Large intestine (tissue), 3 donors: ENCODE measurements around the gene F13A1. TPM values are rescaled to one million over a fixed set of nuclear protein-coding genes. Genes with fewer than 3 reads are reported as not detected.

Source experiments
- DNase-seq, 2 donors: peaks; one replicate each; pipeline versions ENCODE4 v3.0.0 to v3.0.0-alpha.2; 2013
- H3K27ac ChIP-seq: one replicate; pipeline ENCODE4 v1.5.1; 2013; ENCODE audit warnings: low read length
- H3K27me3 ChIP-seq: 2 replicates; pipeline ENCODE4 v1.6.1; 2013; ENCODE audit warnings: low read length; ENCODE audit not compliant: control insufficient read depth, insufficient read depth
- H3K36me3 ChIP-seq: 2 replicates; pipeline ENCODE4 v1.6.1; 2013; ENCODE audit warnings: low read length; ENCODE audit not compliant: control insufficient read depth, insufficient read depth
- H3K4me1 ChIP-seq: one replicate; pipeline ENCODE4 v1.6.1; 2013; ENCODE audit warnings: low read length; ENCODE audit not compliant: control insufficient read depth, insufficient read depth
- H3K4me3 ChIP-seq: one replicate; pipeline ENCODE4 v1.5.1; 2013; ENCODE audit warnings: low read length
- H3K9me3 ChIP-seq: one replicate; pipeline ENCODE4 v1.6.1; 2013; ENCODE audit warnings: mild to moderate bottlenecking, low read depth, low read length, moderate library complexity; ENCODE audit not compliant: control insufficient read depth
- WGBS: methylation state at CpG from one replicate; pipeline ENCODE4 v1.1.5; 2013; ENCODE audit warnings: low lambda C conversion rate; ENCODE audit not compliant: insufficient coverage; 5-methylcytosine and 5-hydroxymethylcytosine counted together
- polyA plus RNA-seq: library from polyadenylated mRNA; unstranded; fragments of 120-200 nt; gene quantifications from one replicate; pipeline ENCODE4 v1.2.1, GENCODE V29; 2013

The F13A1 gene
- polyA plus RNA-seq, 1 donor = 24.2 TPM

DNA sequence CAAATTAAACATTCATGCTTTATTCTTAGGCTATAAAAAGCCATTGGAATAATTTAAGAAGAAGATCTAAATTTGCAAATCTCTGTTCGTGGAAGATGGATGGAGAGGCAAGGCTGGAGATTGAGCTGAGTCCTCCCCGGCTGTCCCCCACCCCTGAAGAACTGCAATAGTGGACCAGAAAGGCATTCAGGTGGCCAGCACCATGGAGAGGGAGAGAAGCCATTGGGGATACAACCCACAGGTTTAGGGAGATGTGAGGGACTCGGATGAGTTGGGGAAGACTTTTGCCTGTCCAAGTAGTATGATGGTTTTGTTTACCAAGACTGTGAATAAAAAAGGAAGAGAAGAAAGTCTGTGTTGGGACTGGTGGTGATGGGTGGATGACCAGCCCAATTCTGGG, 120.8 kb downstream of the F13A1 start:
- Histone ChIP-seq H3K9me3 (no peaks in the 10 kb centered on the region), H3K27me3 (no peaks in the 10 kb centered on the region), H3K4me3 (no peak overlapping the region), H3K27ac (no peak overlapping the region), H3K4me1 (no peaks in the 10 kb centered on the region), H3K36me3 (no peaks in the 10 kb centered on the region)
- WGBS = no CpG with 5 or more reads among the region's 3 CpGs
- no peak for DNase-seq

- H3K36me3 ChIP-seq = no peaks in the 10 kb centered on the region
- no peaks in the 10 kb centered on the region for H3K4me1 ChIP-seq
- H3K27me3 ChIP-seq = no peaks in the 10 kb centered on the region
- no peak overlapping the region for H3K4me3 ChIP-seq
- no peak overlapping the region for H3K27ac ChIP-seq
- H3K9me3 ChIP-seq = no peaks in the 10 kb centered on the region
- WGBS = 73% methylated on average over 1 of the region's 3 CpGs
- DNase-seq = no peak
Measured at GRCh38 chr6:6196762-6197161, 123.7 kb downstream of the F13A1 start.

- no peak for DNase-seq
- Histone ChIP-seq H3K4me3 (no peak overlapping the region), H3K27me3 (no peaks in the 10 kb centered on the region), H3K9me3 (no peaks in the 10 kb centered on the region), H3K36me3 (no peaks in the 10 kb centered on the region), H3K27ac (no peak overlapping the region), H3K4me1 (no peaks in the 10 kb centered on the region)
- WGBS = no CpG with 5 or more reads among the region's 1 CpG
Measured at GRCh38 chr6:6195080-6195479, 125.4 kb downstream of the F13A1 start.

- no peaks in the 10 kb centered on the region for H3K27me3 ChIP-seq
- H3K4me3 ChIP-seq = no peak overlapping the region
- WGBS = 100% methylated on average over 1 of the region's 7 CpGs
- no peak for DNase-seq
- no peaks in the 10 kb centered on the region for H3K9me3 ChIP-seq
- no peaks in the 10 kb centered on the region for H3K36me3 ChIP-seq
- no peaks in the 10 kb centered on the region for H3K4me1 ChIP-seq
- no peak overlapping the region for H3K27ac ChIP-seq
Measured at GRCh38 chr6:6193221-6193745, 127.2 kb downstream of the F13A1 start.

DNA sequence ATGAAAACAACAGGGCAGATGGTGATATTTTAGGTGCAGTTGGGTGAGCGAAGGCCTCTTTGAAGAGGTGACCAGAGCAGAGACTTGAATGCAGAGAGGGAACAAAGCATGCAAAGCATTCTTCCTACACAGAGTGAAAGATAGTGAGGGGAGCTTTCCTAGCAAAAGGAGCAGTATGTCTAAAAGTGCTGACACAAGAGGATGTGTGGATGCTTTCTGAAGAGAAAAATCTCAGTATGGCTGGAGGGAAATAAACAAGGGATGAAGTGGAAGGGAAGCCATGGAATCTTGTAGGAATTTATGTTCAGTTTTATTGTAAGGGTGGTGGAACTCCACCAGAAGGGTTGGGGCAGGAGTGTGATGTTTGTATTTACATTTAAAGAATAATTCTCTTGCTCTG, 128.6 kb downstream of the F13A1 start:
- WGBS = no CpG with 5 or more reads among the region's 1 CpG
- Histone ChIP-seq H3K4me1 (no peaks in the 10 kb centered on the region), H3K4me3 (no peak overlapping the region), H3K27me3 (no peaks in the 10 kb centered on the region), H3K27ac (no peak overlapping the region), H3K36me3 (no peaks in the 10 kb centered on the region), H3K9me3 (no peaks in the 10 kb centered on the region)
- no peak for DNase-seq

DNA sequence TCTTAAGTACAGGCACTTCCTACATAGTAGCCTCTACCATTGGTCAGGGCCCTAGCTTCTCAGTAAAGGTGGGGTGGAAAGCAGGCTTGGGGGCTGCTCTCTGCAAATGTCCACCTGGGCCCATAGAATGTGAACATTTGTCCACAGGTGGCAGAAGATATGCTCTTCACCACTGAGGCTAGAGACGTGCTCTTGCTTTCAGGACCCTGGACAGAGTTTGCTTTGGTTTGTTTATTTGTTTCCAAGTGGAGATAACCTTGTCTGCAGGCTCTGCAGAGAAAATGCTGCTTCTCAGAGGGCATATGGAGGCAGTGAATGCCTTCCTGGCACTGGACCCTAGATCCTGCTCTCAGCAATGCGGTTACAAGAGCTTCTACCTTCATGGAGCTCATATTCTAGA, 129.0 kb downstream of the F13A1 start:
- Histone ChIP-seq H3K27me3 (no peaks in the 10 kb centered on the region), H3K4me3 (no peak overlapping the region), H3K36me3 (no peaks in the 10 kb centered on the region), H3K27ac (no peak overlapping the region), H3K9me3 (no peaks in the 10 kb centered on the region), H3K4me1 (no peaks in the 10 kb centered on the region)
- no peak for DNase-seq
- whole genome bisulfite sequencing = no CpG with 5 or more reads among the region's 2 CpGs

DNA sequence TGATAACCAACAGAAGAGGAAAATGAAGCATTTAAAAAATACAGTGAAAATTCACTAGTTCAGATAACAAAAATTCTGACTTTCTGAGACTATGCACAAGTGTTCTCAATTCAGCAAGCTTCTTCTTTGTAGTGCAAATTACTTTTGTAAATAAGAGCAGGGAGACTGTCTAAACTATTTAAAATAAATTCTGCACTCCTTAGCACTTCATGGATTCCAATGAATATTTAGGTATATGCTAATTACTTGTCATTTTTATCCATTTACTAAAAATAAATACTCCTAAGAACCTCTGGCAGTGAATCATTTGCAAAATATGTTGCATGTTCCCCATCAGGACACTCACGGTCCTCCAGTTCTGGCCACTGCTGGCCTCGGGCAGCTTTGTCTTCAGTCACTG, 139.8 kb downstream of the F13A1 start:
- no peaks in the 10 kb centered on the region for H3K9me3 ChIP-seq
- H3K27ac ChIP-seq = no peak overlapping the region
- WGBS = 100% methylated on average over 1 of the region's 2 CpGs
- no peak overlapping the region for H3K4me3 ChIP-seq
- no peaks in the 10 kb centered on the region for H3K4me1 ChIP-seq
- no peak for DNase-seq
- no peaks in the 10 kb centered on the region for H3K36me3 ChIP-seq
- no peaks in the 10 kb centered on the region for H3K27me3 ChIP-seq

GRCh38 chr6:6179858-6180623, 140.4 kb downstream of the F13A1 start:
- DNase-seq = no peak
- H3K9me3 ChIP-seq = no peaks in the 10 kb centered on the region
- no peaks in the 10 kb centered on the region for H3K4me1 ChIP-seq
- H3K4me3 ChIP-seq = no peak overlapping the region
- H3K27me3 ChIP-seq = no peaks in the 10 kb centered on the region
- H3K36me3 ChIP-seq = no peaks in the 10 kb centered on the region
- 60% methylated on average over 1 of the region's 11 CpGs for WGBS
- H3K27ac ChIP-seq = no peak overlapping the region

GRCh38 chr6:6178795-6179194, 141.7 kb downstream of the F13A1 start:
- WGBS = 77% methylated on average over 3 of the region's 6 CpGs
- Histone ChIP-seq H3K27me3 (no peaks in the 10 kb centered on the region), H3K9me3 (no peaks in the 10 kb centered on the region), H3K27ac (no peak overlapping the region), H3K36me3 (no peaks in the 10 kb centered on the region), H3K4me3 (no peak overlapping the region), H3K4me1 (no peaks in the 10 kb centered on the region)
- DNase-seq = no peak

DNA sequence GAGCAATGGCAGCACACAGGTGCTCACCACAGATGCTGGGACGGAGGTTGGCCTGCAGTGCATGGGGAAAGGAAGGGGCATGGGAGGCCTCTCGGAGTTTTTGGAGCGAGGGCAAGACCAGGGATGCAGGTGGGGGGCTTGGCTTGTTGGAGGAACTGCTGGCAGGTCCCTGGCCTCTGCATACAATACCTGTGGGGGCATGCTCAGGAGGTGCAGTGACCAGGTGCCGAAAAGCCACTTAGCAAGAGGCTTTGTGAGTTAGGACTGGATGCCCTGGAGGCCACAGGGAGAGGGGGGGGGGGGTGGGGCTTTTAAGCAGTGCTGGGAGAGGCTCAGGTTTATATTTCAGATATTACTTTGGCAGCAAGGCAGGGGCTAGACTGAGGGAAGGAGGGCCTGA, 142.7 kb downstream of the F13A1 start:
- Histone ChIP-seq H3K27ac (no peak overlapping the region), H3K27me3 (no peaks in the 10 kb centered on the region), H3K36me3 (no peaks in the 10 kb centered on the region), H3K4me1 (no peaks in the 10 kb centered on the region), H3K9me3 (no peaks in the 10 kb centered on the region), H3K4me3 (no peak overlapping the region)
- DNase-seq = no peak
- WGBS = no CpG with 5 or more reads among the region's 4 CpGs
